Smooth muscle cell (in vitro differentiated cells): Measurements from ENCODE around the gene PTPN4. TPM values are rescaled to one million over a fixed set of nuclear protein-coding genes. Genes with fewer than 3 reads are reported as not detected.

Experiments used
- DNase-seq: peaks from one replicate; lab custom pipeline; 2025; ENCODE audit not compliant: unreplicated experiment; lab: John Stamatoyannopoulos, UW
- H2AFZ ChIP-seq: fragments of 200-600 bp; sonication (generic); 2 replicates; pipeline ENCODE4 v1.6.0; 2016; ENCODE audit warnings: antibody characterized with exemption, low read depth, mild to moderate bottlenecking
- H3F3A ChIP-seq: fragments of 200-600 bp; sonication (generic); 2 replicates; pipeline ENCODE4 v1.6.0; 2017; ENCODE audit warnings: antibody characterized with exemption, low read depth
- H3K27ac ChIP-seq: fragments of 200-600 bp; sonication (generic); 2 replicates; pipeline ENCODE4 v1.5.1; 2016; ENCODE audit warnings: low read depth, mild to moderate bottlenecking
- H3K27me3 ChIP-seq: fragments of 200-600 bp; sonication (generic); 2 replicates; pipeline ENCODE4 v1.6.1; 2016; ENCODE audit warnings: low read depth, mild to moderate bottlenecking
- H3K36me3 ChIP-seq: fragments of 200-600 bp; sonication (generic); 2 replicates; pipeline ENCODE4 v1.5.1; 2016; ENCODE audit warnings: low read depth
- H3K4me1 ChIP-seq: fragments of 200-600 bp; sonication (generic); 2 replicates; pipeline ENCODE4 v1.5.1; 2016; ENCODE audit warnings: low read depth
- H3K4me2 ChIP-seq: fragments of 200-600 bp; sonication (generic); 2 replicates; pipeline ENCODE4 v1.6.0; 2016; ENCODE audit warnings: mild to moderate bottlenecking
- H3K4me3 ChIP-seq: fragments of 200-600 bp; sonication (generic); 2 replicates; pipeline ENCODE4 v1.5.1; 2016; ENCODE audit warnings: mild to moderate bottlenecking
- H3K79me2 ChIP-seq: fragments of 200-600 bp; sonication (generic); 2 replicates; pipeline ENCODE4 v1.6.0; 2016; ENCODE audit warnings: low read depth, mild to moderate bottlenecking
- H3K9ac ChIP-seq: fragments of 200-600 bp; sonication (generic); 2 replicates; pipeline ENCODE4 v1.6.0; 2016; ENCODE audit warnings: low read depth
- H3K9me3 ChIP-seq: fragments of 200-600 bp; sonication (generic); replicated peaks from 2 replicates; pipeline ENCODE4 v1.5.1; 2016; ENCODE audit warnings: low read depth
- H4K20me1 ChIP-seq: fragments of 200-600 bp; sonication (generic); 2 replicates; pipeline ENCODE4 v1.6.0; 2016; ENCODE audit warnings: low read depth
- CTCF ChIP-seq: fragments of 200-600 bp; sonication (generic); IDR thresholded peaks from 2 replicates; pipeline ENCODE4 v1.5.1; 2017; ENCODE audit warnings: borderline replicate concordance, mild to moderate bottlenecking, antibody characterized with exemption; ENCODE audit not compliant: insufficient read depth, poor library complexity, severe bottlenecking
- WGBS: methylation state at CpG from one replicate; pipeline ENCODE4 v1.1.7; 2016; ENCODE audit warnings: low lambda C conversion rate; 5-methylcytosine and 5-hydroxymethylcytosine counted together
- polyA plus RNA-seq: library from polyadenylated mRNA; unstranded; fragments of >200 nt; fragmentation: Nextera tagmentation; extraction: Ambion mirVana; gene quantifications from 2 replicates; pipeline ENCODE4 v1.2.1, GENCODE V29; 2016
- total RNA-seq: library from RNA; depleted of rRNA; stranded (reverse); fragments of >200 nt; gene quantifications from 2 replicates; pipeline ENCODE4 v1.2.3, GENCODE V29; 2014

PTPN4 gene
- total and polyA plus RNA-seq, 2 experiments from 2014 or later: 9.7 to 26.2 TPM

- peaks cover 79% of the 10 kb centered on the region for H3K79me2 ChIP-seq
- WGBS: 89% methylated on average over 4 of the region's 4 CpGs
- H3K4me1 ChIP-seq: peaks cover 28% of the 10 kb centered on the region
- H3K27me3 ChIP-seq: no peaks in the 10 kb centered on the region
- H3K4me2 ChIP-seq: no peak overlapping the region
- H3K27ac ChIP-seq: no peak overlapping the region
- no peak overlapping the region for H2AFZ ChIP-seq
- DNase-seq: no peak
- no peak overlapping the region for H3K4me3 ChIP-seq
- no peaks in the 10 kb centered on the region for H3K9me3 ChIP-seq
- no peaks in the 10 kb centered on the region for H3F3A ChIP-seq
- no peak for TF ChIP-seq CTCF
- H4K20me1 ChIP-seq: peaks cover 34% of the 10 kb centered on the region
- H3K36me3 ChIP-seq: no peaks in the 10 kb centered on the region
- no peak overlapping the region for H3K9ac ChIP-seq
These were observed 5.1 kb downstream of the PTPN4 start for GRCh38 chr2:119764832-119765231.

GRCh38 chr2:119765433-119766002 lies 5.8 kb downstream of the PTPN4 start:
- no peak for TF ChIP-seq CTCF
- H3K79me2 ChIP-seq: peaks cover 86% of the 10 kb centered on the region
- 85% methylated on average over 5 of the region's 5 CpGs for WGBS

GRCh38 chr2:119766944-119767343 lies 7.2 kb downstream of the PTPN4 start:
- WGBS: 94% methylated on average over 5 of the region's 5 CpGs
- Histone ChIP-seq H3F3A (no peaks in the 10 kb centered on the region), H3K4me2 (no peak overlapping the region), H3K27me3 (no peaks in the 10 kb centered on the region), H3K27ac (no peak overlapping the region), H3K79me2 (peaks cover 89% of the 10 kb centered on the region), H3K4me3 (no peak overlapping the region), H3K4me1 (peaks cover 19% of the 10 kb centered on the region), H2AFZ (no peak overlapping the region), H3K9me3 (no peaks in the 10 kb centered on the region), H4K20me1 (peaks cover 40% of the 10 kb centered on the region), H3K9ac (no peak overlapping the region), H3K36me3 (no peaks in the 10 kb centered on the region)
- TF ChIP-seq CTCF: no peak
- DNase-seq: no peak

More at GRCh38 chr2:119765433-119766002, 5.8 kb downstream of the PTPN4 start:
- H3K4me2 ChIP-seq: no peak overlapping the region
- no peaks in the 10 kb centered on the region for H3K36me3 ChIP-seq
- DNase-seq: no peak
- no peak overlapping the region for H3K27ac ChIP-seq
- no peaks in the 10 kb centered on the region for H3K27me3 ChIP-seq
- H4K20me1 ChIP-seq: peaks cover 34% of the 10 kb centered on the region
- H3K4me3 ChIP-seq: no peak overlapping the region
- H3K4me1 ChIP-seq: peaks cover 28% of the 10 kb centered on the region
- H3K9me3 ChIP-seq: no peaks in the 10 kb centered on the region
- H3K9ac ChIP-seq: no peak overlapping the region
- H2AFZ ChIP-seq: no peak overlapping the region
- H3F3A ChIP-seq: no peaks in the 10 kb centered on the region

GRCh38 chr2:119768742-119769141 lies 9.0 kb downstream of the PTPN4 start:
- DNase-seq: no peak
- TF ChIP-seq CTCF: no peak
- peaks cover 88% of the 10 kb centered on the region for H3K79me2 ChIP-seq
- H3F3A ChIP-seq: no peaks in the 10 kb centered on the region
- H3K27ac ChIP-seq: no peak overlapping the region
- H3K4me3 ChIP-seq: no peak overlapping the region
- H3K4me1 ChIP-seq: peaks cover 1% of the 10 kb centered on the region
- 85% methylated on average over 1 of the region's 1 CpG for WGBS
- H4K20me1 ChIP-seq: peaks cover 31% of the 10 kb centered on the region
- no peaks in the 10 kb centered on the region for H3K9me3 ChIP-seq
- no peak overlapping the region for H3K4me2 ChIP-seq
- H3K36me3 ChIP-seq: no peaks in the 10 kb centered on the region
- no peak overlapping the region for H2AFZ ChIP-seq
- no peak overlapping the region for H3K9ac ChIP-seq
- H3K27me3 ChIP-seq: no peaks in the 10 kb centered on the region
